Measurements from ENCODE around the gene RIMOC1.

The RIMOC1 gene

GRCh38 chr5:41875121-41875520 lies 29.0 kb upstream of the RIMOC1 start:
- TF ChIP-seq CTCF (IDR thresholded peaks at IDR 0.05) = no peak
- H3K27ac ChIP-seq = no peak overlapping the region
- H3K4me1 ChIP-seq = peaks cover 0 to 22% (median 13%) of the 10 kb centered on the region in 4 donors
- no peak overlapping the region for H3K4me3 ChIP-seq
- no peaks in the 10 kb centered on the region for H3K9me3 ChIP-seq
- H3K36me3 ChIP-seq = no peaks in the 10 kb centered on the region
- no peaks in the 10 kb centered on the region for H3K27me3 ChIP-seq
- intact Hi-C loops (cut with DNase I; ENCODE audit: low total_unique reads) = no loop called here
- DNase-seq = no peak

GRCh38 chr5:41876678-41877077 lies 27.5 kb upstream of the RIMOC1 start:
- DNase-seq = no peak
- no peaks in the 10 kb centered on the region for H3K27me3 ChIP-seq
- H3K36me3 ChIP-seq = no peaks in the 10 kb centered on the region
- H3K9me3 ChIP-seq = no peaks in the 10 kb centered on the region
- peaks cover 0 to 9% (median 1%) of the 10 kb centered on the region in 4 donors for H3K4me1 ChIP-seq
- no peak for TF ChIP-seq CTCF (IDR thresholded peaks at IDR 0.05)
- intact Hi-C loops (cut with DNase I; ENCODE audit: low total_unique reads) = no loop called here
- H3K4me3 ChIP-seq = no peak overlapping the region
- H3K27ac ChIP-seq = no peak overlapping the region

DNA sequence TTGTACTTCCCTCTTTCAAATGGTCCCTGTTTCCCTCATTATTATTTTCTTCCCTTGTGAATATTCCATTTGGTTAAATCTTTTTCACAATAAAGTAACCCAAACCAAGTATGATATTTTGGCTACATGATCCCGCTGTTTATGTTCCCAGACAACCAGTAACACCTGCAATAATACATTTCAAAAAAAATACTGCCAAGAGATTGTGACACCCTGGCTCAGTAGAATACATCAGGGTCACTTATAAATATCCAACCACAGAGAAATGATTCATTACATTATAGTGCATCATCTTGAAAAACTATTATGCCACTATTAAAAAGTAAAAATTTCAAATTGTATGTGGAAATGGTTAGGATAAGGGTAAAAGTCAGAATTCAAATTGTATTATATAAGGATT lies 26.7 kb upstream of the RIMOC1 start:
- H3K27me3 ChIP-seq = no peaks in the 10 kb centered on the region
- H3K36me3 ChIP-seq = no peaks in the 10 kb centered on the region
- intact Hi-C loops (cut with DNase I; ENCODE audit: low total_unique reads) = no loop called here
- TF ChIP-seq CTCF (IDR thresholded peaks at IDR 0.05) = no peak
- no peak for DNase-seq
- no peak overlapping the region for H3K27ac ChIP-seq
- peaks cover 0 to 3% (median 0%) of the 10 kb centered on the region in 4 donors for H3K4me1 ChIP-seq
- no peaks in the 10 kb centered on the region for H3K9me3 ChIP-seq
- no peak overlapping the region for H3K4me3 ChIP-seq

- Histone ChIP-seq H3K27me3 (no peaks in the 10 kb centered on the region), H3K4me3 (no peak overlapping the region), H3K9me3 (no peaks in the 10 kb centered on the region), H3K27ac (no peak overlapping the region), H3K36me3 (no peaks in the 10 kb centered on the region), H3K4me1 (no peaks in the 10 kb centered on the region)
- intact Hi-C loops (cut with DNase I; ENCODE audit: low total_unique reads) = no loop called here
- DNase-seq = no peak
- no peak for TF ChIP-seq CTCF (IDR thresholded peaks at IDR 0.05)
Observed at GRCh38 chr5:41878173-41878572, 26.0 kb upstream of the RIMOC1 start.

- no peak for TF ChIP-seq CTCF (IDR thresholded peaks at IDR 0.05)
- no peaks in the 10 kb centered on the region for H3K36me3 ChIP-seq
- no peak overlapping the region for H3K27ac ChIP-seq
- intact Hi-C loops (cut with DNase I; ENCODE audit: low total_unique reads) = no loop called here
- no peak for DNase-seq
- H3K9me3 ChIP-seq = no peaks in the 10 kb centered on the region
- H3K4me1 ChIP-seq = no peaks in the 10 kb centered on the region
- no peak overlapping the region for H3K4me3 ChIP-seq
- H3K27me3 ChIP-seq = no peaks in the 10 kb centered on the region
Observed at GRCh38 chr5:41878643-41879478, 25.3 kb upstream of the RIMOC1 start.
